HepG2 (cell line): Measurements from ENCODE around the gene FLT3LG. TPM values are rescaled to one million over a fixed set of nuclear protein-coding genes. Genes with fewer than 3 reads are reported as not detected.

ENCODE experiments used
- FOXA1 ChIP-seq, 2 experiments: fragments of 450-650 bp in 1 of 2; sonication (generic) in 1 of 2; formaldehyde crosslinking in 1 of 2; IDR thresholded peaks; 2 replicates each; pipeline versions ENCODE4 v1.4.0 to v1.6.1; 2016 to 2020; ENCODE audit warnings: missing genetic modification reagents in 1 of 2
- FOXA3 ChIP-seq: IDR thresholded peaks from 2 replicates; pipeline ENCODE4 v1.6.1; 2016; ENCODE audit warnings: missing genetic modification reagents, missing compliant biosample characterization
- FOXC1 ChIP-seq: sonication (generic); formaldehyde crosslinking; IDR thresholded peaks from 2 replicates; pipeline ENCODE4 v1.8.0; 2022; ENCODE audit warnings: mild to moderate bottlenecking, missing genetic modification reagents, borderline replicate concordance
- IRX3 ChIP-seq: sonication (generic); formaldehyde crosslinking; IDR thresholded peaks from 2 replicates; pipeline ENCODE4 v1.8.1; 2023; ENCODE audit warnings: mild to moderate bottlenecking, low read depth, missing genetic modification reagents, borderline replicate concordance
- MAFG ChIP-seq: sonication (generic); formaldehyde crosslinking; IDR thresholded peaks from 2 replicates; pipeline ENCODE4 v1.5.1; 2020; ENCODE audit warnings: mild to moderate bottlenecking, missing genetic modification reagents
- MXI1 ChIP-seq: IDR thresholded peaks from 3 replicates; pipeline ENCODE4 v1.6.1; 2012; ENCODE audit warnings: low read depth, low read length, inconsistent platforms, borderline replicate concordance
- NBN ChIP-seq: fragments of 450-650 bp; conservative IDR thresholded peaks from 2 replicates; pipeline ENCODE4 v1.6.1; 2017
- NR2F6 ChIP-seq, 2 experiments: IDR thresholded peaks; 2 replicates each; pipeline ENCODE4 v1.6.1; 2016; ENCODE audit warnings: antibody characterized with exemption in 1 of 2, mild to moderate bottlenecking in 1 of 2
- PHB2 ChIP-seq: fragments of 450-650 bp; IDR thresholded peaks from 2 replicates; pipeline ENCODE4 v1.6.1; 2018; ENCODE audit not compliant: partially characterized antibody
- REXO4 ChIP-seq: sonication (generic); formaldehyde crosslinking; IDR thresholded peaks from 2 replicates; pipeline ENCODE4 v1.8.0; 2022; ENCODE audit warnings: missing genetic modification reagents, mild to moderate bottlenecking, borderline replicate concordance
- SAFB2 ChIP-seq: sonication (generic); formaldehyde crosslinking; IDR thresholded peaks from 2 replicates; pipeline ENCODE4 v1.5.1; 2020; ENCODE audit warnings: missing genetic modification reagents, low read depth, mild to moderate bottlenecking, borderline replicate concordance
- TBL1XR1 ChIP-seq: fragments of 150-350 bp; IDR thresholded peaks from 2 replicates; pipeline ENCODE4 v1.6.1; 2014; ENCODE audit warnings: borderline replicate concordance, low read length; ENCODE audit not compliant: partially characterized antibody
- YEATS4 ChIP-seq: sonication (generic); formaldehyde crosslinking; IDR thresholded peaks from 2 replicates; pipeline ENCODE4 v1.4.0; 2020; ENCODE audit warnings: missing genetic modification reagents, borderline replicate concordance
- ZNF205 ChIP-seq: IDR thresholded peaks from 2 replicates; pipeline ENCODE4 v1.6.1; 2018; ENCODE audit warnings: missing biosample characterization, missing genetic modification reagents
- ZNF441 ChIP-seq: sonication (generic); formaldehyde crosslinking; IDR thresholded peaks from 2 replicates; pipeline ENCODE4 v1.7.0; 2021; ENCODE audit warnings: missing genetic modification reagents, borderline replicate concordance
- ZNF597 ChIP-seq: sonication (generic); formaldehyde crosslinking; IDR thresholded peaks from 2 replicates; pipeline ENCODE4 v1.5.0; 2020; ENCODE audit warnings: missing genetic modification reagents
- ZNF781 ChIP-seq: sonication (generic); formaldehyde crosslinking; IDR thresholded peaks from 2 replicates; pipeline ENCODE4 v1.5.1; 2020; ENCODE audit warnings: borderline replicate concordance, mild to moderate bottlenecking, missing genetic modification reagents; ENCODE audit errors: not compliant biosample characterization
- ZNF883 ChIP-seq: sonication (generic); formaldehyde crosslinking; IDR thresholded peaks from 2 replicates; pipeline ENCODE4 v1.5.1; 2020; ENCODE audit warnings: mild to moderate bottlenecking, missing genetic modification reagents; ENCODE audit errors: not compliant biosample characterization
- polyA plus RNA-seq, 8 experiments: library from polyadenylated mRNA; depleted of rRNA in 3 of 8; stranded (reverse) in 7 of 8; unstranded in 1 of 8; fragments of >200 nt; fragmentation: Illumina TruSeq in 4 of 8; extraction: Trizol in 4 of 8; gene quantifications; 2 replicates each; pipeline versions ENCODE4 v1.2.1 to v1.2.3, GENCODE V29; 2011 to 2016; ENCODE audit warnings: low read depth in 4 of 8, missing spikeins in 1 of 8, mixed read lengths in 1 of 8; ENCODE audit not compliant: insufficient read depth in 1 of 8
- total RNA-seq, 5 experiments: library from RNA; depleted of rRNA; stranded (reverse); fragments of >200 nt; fragmentation: Illumina TruSeq; extraction: Trizol; gene quantifications; 2 replicates each; pipeline ENCODE4 v1.2.3, GENCODE V29; 2016; ENCODE audit warnings: low read depth in 1 of 5
- TF ChIP-seq, protein P1 (sequence below): sonication (generic); formaldehyde crosslinking; IDR thresholded peaks from 2 replicates; pipeline ENCODE4 v1.4.0; 2020; ENCODE audit warnings: missing genetic modification reagents
- TF ChIP-seq, protein P2 (sequence below): sonication (generic); formaldehyde crosslinking; IDR thresholded peaks from 2 replicates; pipeline ENCODE4 v1.4.0; 2020; ENCODE audit warnings: missing genetic modification reagents, borderline replicate concordance
- TF ChIP-seq, protein P3 (sequence below): sonication (generic); formaldehyde crosslinking; IDR thresholded peaks from 2 replicates; pipeline ENCODE4 v1.4.0; 2020; ENCODE audit warnings: missing genetic modification reagents, borderline replicate concordance

Gene FLT3LG
- total and polyA plus RNA-seq, 2 of the 13 experiments (the other 11 are each of a cell fraction or from before 2014, with no cell fraction given) = 1.5 to 2.6 TPM

DNA sequence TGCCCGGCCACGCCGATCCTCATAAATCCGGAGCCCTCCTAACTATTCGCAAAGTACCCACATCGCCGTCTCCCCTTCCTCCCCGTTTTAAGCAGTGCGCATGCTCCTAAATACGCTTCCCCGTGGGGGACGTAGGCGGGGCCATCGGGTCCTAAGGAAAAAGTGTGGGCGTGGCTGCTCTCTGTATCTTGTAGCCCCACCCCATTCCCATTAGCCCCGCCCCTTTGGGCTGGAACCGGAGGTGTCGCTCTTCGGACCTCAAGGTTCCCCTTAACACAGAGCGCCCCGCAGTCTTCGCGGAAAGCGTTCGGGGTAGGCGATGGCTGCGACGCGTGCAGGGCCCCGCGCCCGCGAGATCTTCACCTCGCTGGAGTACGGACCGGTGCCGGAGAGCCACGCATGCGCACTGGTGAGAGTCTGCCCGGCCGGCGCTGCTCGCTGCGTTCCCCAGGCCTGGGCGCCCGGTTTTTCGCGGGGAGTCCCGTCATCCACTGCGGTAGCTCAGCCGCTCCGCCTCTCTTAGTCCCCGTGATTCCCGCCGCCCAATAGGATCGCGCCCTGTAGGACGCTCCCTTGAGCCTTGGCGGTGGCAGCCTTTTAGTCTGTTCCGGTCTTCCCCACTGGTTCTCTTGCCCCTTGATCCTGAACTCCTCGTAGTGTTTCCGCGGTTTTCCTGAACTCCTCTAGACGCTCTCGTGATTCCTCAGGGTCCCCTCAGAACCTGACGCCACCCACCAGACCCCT lies 20.8 kb upstream of the FLT3LG start, which contains the start of gene ALDH16A1 (continued):
- TF ChIP-seq REXO4 (CRISPR knock-in tag) = no peak
- TF ChIP-seq ZNF205 (CRISPR knock-in tag) = 0 out of 2 replicates have a peak, but pooled peaks have one; percentile 30
- no peak for TF ChIP-seq SAFB2 (CRISPR knock-in tag)
- peak; percentile 45; the same call in 1 of the 3 replicates for TF ChIP-seq MXI1
- no peak for TF ChIP-seq NBN
- TF ChIP-seq ZNF781 = no peak
- no peak for TF ChIP-seq TBL1XR1
- TF ChIP-seq PHB2 = no peak
- TF ChIP-seq, protein P1, sequence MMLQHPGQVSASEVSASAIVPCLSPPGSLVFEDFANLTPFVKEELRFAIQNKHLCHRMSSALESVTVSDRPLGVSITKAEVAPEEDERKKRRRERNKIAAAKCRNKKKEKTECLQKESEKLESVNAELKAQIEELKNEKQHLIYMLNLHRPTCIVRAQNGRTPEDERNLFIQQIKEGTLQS (CRISPR knock-in tag) = no peak
- no peak for TF ChIP-seq ZNF597 (CRISPR knock-in tag)
- TF ChIP-seq YEATS4 (CRISPR knock-in tag) = peak; percentile 83; the same call in 1 of the 2 replicates
- peak; percentile 33; the same call in 1 of the 2 replicates for TF ChIP-seq FOXC1
- 0 out of 2 replicates have a peak, but pooled peaks have one; percentile 2 for TF ChIP-seq FOXA3 (CRISPR knock-in tag)
- no peak; the same call in 1 of the 2 replicates for TF ChIP-seq ZNF441
- no peak for TF ChIP-seq IRX3
- no peak for TF ChIP-seq MAFG (CRISPR knock-in tag)
- TF ChIP-seq, protein P2, sequence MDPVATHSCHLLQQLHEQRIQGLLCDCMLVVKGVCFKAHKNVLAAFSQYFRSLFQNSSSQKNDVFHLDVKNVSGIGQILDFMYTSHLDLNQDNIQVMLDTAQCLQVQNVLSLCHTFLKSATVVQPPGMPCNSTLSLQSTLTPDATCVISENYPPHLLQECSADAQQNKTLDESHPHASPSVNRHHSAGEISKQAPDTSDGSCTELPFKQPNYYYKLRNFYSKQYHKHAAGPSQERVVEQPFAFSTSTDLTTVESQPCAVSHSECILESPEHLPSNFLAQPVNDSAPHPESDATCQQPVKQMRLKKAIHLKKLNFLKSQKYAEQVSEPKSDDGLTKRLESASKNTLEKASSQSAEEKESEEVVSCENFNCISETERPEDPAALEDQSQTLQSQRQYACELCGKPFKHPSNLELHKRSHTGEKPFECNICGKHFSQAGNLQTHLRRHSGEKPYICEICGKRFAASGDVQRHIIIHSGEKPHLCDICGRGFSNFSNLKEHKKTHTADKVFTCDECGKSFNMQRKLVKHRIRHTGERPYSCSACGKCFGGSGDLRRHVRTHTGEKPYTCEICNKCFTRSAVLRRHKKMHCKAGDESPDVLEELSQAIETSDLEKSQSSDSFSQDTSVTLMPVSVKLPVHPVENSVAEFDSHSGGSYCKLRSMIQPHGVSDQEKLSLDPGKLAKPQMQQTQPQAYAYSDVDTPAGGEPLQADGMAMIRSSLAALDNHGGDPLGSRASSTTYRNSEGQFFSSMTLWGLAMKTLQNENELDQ (CRISPR knock-in tag) = no peak
- no peak for TF ChIP-seq NR2F6 (IDR thresholded peaks at IDR 0.05)
- TF ChIP-seq NR2F6 (CRISPR knock-in tag; IDR thresholded peaks at IDR 0.05) = no peak
- peak; percentile 69 for TF ChIP-seq ZNF883 (CRISPR knock-in tag)
- TF ChIP-seq, protein P3, sequence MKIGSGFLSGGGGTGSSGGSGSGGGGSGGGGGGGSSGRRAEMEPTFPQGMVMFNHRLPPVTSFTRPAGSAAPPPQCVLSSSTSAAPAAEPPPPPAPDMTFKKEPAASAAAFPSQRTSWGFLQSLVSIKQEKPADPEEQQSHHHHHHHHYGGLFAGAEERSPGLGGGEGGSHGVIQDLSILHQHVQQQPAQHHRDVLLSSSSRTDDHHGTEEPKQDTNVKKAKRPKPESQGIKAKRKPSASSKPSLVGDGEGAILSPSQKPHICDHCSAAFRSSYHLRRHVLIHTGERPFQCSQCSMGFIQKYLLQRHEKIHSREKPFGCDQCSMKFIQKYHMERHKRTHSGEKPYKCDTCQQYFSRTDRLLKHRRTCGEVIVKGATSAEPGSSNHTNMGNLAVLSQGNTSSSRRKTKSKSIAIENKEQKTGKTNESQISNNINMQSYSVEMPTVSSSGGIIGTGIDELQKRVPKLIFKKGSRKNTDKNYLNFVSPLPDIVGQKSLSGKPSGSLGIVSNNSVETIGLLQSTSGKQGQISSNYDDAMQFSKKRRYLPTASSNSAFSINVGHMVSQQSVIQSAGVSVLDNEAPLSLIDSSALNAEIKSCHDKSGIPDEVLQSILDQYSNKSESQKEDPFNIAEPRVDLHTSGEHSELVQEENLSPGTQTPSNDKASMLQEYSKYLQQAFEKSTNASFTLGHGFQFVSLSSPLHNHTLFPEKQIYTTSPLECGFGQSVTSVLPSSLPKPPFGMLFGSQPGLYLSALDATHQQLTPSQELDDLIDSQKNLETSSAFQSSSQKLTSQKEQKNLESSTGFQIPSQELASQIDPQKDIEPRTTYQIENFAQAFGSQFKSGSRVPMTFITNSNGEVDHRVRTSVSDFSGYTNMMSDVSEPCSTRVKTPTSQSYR = no peak
- no peak for TF ChIP-seq FOXA1 (IDR thresholded peaks at IDR 0.05)
- no peak for TF ChIP-seq FOXA1 (CRISPR knock-in tag; IDR thresholded peaks at IDR 0.05)
